ENCODE results near the gene SCAF1. TPM values are rescaled to one million over a fixed set of nuclear protein-coding genes. Genes with fewer than 3 reads are reported as not detected.
A peak's percentile ranks its signal among the peaks of the same experiment; 100 is the strongest.

The SCAF1 gene
- total RNA-seq, 1 donor from 2014 or later = 19.5 TPM

DNA sequence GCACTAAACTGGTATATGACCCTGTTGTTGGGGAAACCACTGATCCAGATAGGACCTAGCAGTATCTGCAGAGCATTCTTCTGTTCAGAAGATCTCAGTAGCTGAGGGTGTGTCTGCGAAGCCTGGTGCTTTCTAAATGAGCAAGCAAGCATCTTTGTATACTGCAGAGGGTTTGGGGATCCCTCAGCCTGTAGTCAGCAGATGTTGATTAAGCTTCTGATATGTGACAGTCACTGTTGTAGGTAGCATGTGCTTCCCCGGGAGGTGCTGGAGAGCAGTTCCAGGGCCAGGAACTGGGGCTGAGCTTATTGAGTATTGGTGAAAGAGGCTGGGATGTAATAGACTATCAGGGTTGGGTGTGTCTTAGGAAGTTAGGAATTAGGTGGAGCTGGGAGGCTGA is 1.5 kb downstream of the SCAF1 start:
- no peak for DNase-seq

DNA sequence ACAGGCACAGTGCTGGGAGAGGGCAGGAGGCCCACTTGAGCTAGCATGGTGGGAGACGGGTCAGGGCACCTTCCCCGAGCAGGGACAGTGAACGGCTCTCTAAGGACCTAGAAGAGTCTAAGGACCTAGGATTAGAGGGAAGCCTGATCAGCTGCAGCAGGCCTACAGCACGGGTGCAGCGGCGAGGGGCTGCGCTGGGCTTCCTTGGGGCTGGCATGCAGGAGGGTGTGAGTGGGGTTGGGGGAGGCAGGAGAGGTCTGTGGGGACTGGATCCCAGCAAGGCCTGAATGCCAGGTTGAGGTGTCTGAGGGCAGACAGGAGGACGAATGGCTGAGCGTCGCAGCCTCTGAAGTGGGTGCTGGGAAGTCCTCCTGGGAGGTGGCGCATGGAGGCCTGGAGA is 3.6 kb downstream of the SCAF1 start:
- no peak for DNase-seq

DNA sequence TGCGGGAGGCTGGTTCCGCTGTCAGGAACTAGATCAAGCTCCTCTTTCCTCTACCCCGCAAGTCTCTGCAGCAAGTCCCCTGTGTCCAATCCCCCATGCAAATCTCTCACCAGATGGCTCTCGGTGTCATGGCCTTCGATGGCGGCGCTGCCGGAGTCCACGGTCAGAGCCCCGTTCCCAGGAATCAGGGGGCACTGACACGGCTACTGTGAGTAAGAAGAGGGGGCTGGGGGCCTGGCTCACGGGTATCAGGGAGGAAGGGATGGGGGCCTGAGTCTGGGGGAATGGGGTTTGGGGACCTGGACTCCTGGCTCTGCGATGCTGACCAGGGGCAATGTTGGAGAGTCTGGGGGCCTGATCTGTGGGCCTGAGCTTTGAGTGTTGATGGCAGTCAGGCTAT is 4.0 kb downstream of the SCAF1 start:
- no peak for DNase-seq

DNA sequence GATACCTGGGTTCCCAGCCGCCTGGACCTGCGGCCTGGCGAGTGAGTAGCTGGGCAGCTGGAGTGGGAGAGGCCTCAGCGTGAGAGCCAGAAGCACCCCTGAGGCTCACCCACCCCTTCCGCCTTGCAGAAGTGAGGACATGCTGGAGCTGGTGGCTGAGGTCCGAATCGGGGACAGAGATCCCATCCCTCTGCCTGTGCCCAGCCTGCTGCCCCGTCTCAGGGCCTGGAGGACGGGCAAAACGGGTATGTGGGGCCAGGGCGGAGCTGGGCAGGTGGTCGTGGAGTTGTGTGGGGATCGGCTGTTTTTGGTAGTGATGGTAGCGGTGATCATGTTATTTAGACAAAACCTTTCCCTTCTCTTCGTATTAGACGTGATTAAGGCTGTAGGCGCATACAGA is 4.6 kb downstream of the SCAF1 start:
- no peak for DNase-seq

DNA sequence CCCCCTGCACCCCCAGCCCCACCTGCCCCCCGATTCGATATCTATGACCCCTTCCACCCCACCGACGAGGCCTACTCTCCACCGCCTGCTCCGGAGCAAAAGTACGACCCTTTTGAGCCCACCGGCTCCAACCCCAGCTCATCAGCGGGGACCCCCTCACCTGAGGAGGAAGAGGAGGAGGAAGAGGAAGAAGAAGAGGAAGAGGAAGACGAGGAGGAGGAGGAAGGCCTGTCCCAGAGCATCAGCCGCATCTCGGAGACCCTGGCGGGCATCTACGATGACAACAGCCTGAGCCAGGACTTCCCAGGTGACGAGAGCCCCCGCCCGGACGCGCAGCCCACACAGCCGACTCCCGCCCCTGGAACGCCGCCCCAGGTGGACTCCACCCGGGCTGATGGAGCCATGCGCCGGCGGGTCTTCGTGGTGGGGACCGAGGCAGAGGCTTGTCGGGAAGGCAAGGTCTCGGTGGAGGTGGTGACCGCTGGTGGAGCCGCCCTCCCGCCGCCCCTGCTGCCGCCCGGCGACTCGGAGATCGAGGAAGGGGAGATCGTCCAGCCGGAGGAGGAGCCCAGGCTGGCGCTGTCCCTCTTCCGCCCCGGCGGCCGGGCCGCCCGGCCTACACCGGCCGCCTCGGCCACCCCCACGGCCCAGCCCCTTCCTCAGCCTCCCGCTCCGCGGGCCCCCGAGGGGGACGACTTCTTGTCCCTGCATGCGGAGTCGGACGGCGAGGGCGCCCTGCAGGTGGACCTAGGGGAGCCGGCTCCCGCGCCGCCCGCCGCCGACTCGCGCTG is 9.2 kb downstream of the SCAF1 start:
- DNase-seq = no peak

DNA sequence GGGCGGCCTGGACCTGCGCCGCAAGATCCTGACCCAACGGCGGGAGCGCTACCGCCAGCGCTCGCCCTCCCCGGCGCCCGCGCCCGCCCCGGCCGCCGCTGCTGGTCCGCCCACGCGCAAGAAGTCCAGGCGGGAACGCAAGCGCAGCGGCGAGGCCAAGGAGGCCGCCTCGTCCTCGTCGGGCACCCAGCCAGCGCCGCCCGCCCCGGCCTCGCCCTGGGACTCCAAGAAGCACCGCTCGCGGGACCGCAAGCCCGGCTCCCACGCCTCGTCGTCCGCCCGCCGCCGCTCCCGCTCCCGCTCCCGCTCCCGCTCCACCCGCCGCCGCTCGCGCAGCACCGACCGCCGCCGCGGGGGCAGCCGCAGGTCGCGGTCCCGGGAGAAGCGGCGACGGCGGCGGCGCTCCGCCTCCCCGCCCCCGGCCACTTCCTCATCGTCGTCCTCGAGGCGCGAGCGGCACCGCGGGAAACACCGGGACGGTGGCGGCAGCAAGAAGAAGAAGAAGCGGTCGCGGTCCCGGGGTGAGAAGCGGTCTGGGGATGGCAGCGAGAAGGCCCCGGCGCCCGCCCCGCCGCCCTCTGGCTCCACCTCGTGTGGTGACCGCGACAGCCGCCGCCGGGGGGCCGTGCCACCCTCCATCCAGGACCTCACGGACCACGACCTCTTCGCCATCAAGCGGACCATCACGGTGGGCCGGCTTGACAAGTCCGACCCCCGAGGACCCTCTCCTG is 10.0 kb downstream of the SCAF1 start:
- DNase-seq = no peak

DNA sequence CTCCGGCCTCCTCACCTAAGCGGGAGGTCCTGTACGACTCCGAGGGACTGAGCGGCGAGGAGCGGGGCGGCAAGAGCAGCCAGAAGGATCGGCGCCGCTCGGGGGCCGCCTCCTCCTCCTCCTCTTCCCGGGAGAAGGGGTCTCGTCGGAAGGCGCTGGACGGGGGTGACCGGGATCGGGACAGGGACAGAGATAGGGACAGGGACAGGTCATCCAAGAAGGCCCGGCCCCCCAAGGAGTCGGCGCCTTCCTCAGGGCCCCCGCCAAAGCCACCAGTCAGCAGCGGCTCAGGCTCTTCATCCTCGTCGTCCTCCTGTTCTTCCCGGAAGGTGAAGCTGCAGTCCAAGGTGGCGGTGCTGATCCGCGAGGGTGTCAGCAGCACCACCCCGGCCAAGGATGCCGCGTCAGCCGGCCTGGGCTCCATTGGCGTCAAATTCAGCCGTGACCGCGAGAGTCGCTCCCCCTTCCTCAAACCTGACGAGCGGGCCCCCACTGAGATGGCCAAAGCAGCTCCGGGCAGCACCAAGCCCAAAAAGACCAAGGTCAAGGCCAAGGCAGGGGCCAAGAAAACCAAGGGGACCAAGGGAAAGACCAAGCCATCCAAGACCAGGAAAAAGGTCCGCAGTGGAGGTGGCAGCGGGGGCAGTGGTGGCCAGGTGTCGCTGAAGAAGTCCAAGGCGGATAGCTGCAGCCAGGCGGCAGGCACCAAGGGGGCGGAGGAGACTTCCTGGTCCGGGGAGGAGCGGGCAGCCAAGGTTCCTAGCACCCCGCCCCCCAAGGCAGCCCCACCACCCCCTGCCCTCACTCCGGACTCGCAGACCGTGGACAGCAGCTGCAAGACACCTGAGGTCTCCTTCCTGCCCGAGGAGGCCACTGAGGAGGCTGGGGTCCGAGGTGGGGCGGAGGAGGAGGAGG is 10.8 kb downstream of the SCAF1 start:
- no peak for DNase-seq

DNA sequence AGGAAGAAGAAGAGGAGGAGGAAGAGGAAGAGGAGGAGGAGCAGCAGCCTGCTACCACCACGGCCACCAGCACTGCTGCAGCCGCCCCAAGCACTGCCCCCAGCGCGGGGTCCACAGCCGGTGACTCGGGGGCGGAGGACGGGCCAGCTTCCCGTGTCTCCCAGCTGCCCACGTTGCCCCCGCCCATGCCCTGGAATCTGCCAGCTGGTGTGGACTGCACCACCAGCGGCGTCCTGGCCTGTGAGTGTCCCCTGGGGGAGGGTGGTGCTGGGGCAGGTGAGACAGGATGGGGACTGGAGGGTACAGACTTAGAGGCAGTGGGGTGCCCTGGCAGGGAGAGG is 11.4 kb downstream of the SCAF1 start:
- DNase-seq = no peak

DNA sequence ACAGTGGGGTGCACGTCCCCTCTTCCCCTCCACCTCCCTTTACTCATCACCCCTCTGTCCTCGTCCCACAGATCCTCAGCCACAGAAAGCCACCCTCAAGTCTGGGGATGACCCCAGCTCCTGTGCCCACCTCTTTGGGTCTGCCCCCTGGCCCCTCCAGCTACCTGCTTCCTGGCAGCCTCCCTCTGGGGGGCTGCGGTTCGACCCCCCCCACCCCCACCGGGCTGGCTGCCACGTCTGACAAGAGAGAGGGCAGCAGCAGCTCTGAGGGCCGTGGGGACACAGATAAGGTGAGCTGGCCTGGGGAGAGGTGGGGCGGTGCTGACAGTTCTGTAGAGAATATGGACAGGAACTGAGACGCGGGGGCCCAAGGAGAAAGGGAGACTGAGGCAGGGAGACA is 12.6 kb downstream of the SCAF1 start:
- no peak for DNase-seq

DNA sequence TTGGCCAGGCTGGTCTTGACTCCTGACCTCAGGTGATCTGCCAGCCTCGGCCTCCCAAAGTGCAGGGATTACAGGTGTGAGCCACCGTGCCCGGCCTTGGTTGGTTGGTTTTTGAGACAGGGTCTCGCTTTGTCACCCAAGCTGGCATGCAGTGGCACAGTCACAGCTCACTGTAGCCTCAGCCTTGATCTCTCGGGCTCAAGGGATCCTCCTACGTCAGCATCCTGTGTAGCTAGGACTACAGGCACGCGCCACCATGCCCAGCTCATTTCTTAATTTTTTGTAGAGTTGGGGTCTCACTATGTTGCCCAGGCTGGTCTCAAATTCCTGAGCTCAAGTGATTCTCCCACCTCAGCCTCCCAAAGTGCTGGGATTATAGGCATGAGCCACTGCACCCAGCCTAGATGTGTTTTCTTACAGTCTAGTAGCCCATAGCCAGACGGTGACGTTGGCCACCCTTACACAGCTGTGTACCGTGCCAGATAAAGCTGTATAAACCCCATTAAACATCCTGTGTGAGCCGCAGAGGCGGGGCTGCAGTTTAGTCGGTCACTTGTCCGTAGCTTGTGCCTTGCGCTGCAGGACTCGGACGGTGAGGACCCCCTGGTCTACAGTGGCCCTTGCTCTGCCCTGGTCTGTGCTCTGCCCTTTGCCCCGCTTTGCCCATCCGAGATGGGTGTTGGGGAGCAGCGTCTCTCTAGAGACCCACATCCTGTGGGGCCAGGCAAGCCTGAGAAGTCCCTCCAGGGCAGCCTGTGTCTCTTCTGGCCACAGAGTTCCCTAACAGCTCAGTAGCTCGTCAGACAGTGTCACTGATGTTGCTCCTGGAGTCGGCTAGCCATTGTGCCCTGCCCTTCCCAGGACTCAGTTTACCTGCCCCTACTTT is 13.8 kb downstream of the SCAF1 start:
- no peak for DNase-seq

DNA sequence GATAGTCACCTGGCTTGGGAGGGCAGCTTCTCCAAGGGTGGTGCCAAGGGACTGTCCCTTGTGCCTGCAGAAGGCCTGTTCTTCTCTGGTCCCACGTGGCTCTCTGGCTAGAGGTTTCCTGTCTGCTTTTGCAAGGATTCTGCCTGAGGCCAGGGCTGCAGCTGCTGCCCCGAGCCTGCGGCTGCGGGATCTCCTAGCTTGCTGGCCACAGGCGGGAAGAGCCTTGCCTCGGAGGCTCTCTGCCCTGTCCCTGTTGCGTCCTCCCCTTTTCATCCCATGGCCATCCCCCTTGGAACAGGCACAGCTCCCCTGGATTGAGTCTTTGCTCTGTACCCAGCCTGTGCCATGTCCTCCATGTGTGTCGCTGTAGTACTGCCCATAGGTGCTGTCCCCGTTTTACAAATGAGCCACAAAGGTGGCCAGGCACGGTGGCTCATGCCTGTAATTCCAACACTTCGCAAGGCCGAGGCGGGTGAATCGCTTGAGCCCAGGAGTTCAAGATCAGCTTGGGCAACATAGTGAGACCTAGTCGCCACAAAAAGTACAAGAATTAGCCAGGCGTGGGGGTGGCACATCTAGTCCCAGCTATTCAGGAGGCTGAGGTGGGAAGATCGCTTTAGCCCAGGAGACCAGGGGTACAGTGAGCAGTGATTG is 14.6 kb downstream of the SCAF1 start:
- no peak for DNase-seq

DNA sequence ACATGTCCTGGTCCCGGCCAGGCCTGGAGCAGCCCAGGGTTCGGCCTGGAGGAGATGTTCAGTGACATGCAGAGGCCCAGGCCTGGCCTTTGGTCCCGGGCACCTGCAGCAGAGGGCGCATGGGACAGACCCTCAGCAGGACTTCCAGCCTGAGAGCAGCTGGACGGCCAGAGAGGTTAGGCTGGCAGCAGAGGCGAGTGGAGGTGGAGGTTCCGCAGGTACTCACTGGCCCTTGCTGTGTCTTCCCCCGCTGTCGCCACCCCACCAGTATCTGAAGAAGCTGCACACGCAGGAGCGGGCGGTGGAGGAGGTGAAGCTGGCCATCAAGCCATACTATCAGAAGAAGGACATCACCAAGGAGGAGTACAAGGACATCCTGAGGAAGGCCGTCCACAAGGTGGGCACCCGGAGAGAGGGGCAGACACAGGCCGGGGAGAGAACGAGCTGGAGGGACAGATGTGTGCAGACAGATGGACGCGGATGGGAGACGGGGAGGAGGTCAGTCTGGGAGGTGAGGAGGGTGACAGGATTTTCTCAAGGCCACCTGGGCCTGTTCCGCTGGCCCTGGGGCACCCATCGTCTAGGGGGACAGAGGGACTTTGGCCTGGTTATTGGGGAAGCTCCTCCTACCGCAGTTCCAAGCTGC is 15.6 kb downstream of the SCAF1 start:
- DNase-seq = no peak

DNA sequence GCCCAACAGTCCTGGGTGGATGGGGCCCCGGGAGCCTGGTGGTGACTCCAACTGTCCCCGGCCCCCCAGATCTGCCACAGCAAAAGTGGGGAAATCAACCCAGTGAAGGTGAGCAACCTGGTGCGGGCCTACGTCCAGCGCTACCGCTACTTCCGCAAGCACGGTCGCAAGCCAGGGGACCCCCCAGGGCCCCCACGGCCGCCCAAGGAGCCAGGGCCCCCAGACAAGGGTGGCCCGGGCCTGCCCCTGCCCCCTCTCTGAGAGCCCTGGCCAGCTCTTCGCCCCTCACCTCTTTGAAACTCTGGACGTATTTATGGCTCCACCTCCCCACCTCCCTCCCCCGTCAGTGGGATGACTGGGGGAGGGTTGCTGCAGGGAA is 16.1 kb downstream of the SCAF1 start:
- no peak for DNase-seq

DNA sequence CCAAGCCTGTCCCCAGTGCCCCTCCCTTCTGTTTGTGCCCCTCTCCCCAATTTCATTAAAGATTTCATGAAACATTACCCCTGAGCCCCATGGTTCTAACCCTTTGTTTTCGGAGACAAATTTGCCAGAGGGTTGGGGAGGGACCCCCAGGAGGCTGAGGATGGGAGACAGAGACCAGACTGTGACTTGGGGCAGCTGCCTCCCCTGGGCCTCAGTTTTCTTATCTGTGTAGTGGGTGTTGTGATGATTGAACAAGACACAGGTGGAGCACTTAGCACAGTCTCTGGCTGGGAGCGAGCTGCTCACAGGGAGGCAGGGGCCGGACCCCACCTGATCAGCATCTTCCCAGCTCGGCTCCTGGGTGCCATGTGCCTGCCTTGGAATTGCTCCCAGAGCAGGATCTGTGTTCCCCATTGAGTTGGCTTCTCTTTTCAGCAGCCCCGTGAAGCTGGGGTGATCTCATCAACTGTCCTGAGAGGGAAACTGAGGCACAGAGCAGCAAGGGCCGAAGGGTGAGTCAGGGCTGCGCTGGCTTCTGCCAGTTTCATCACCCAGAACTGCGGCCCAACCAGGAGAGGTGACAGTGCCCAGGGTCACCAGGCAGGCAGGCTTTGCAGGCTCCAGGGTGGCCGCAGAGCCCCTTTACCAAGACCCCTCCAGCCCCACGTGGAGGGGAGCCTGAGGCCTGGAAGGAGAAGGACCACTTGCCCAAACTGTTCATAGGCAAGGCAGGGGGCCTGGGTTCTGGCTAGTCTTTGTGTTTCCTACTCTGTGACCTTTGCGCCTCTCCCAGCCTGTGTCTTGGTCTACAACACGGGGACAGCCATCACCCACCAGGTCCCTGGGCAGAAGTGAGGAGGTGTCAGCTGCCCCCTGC is 16.8 kb downstream of the SCAF1 start:
- DNase-seq = no peak

DNA sequence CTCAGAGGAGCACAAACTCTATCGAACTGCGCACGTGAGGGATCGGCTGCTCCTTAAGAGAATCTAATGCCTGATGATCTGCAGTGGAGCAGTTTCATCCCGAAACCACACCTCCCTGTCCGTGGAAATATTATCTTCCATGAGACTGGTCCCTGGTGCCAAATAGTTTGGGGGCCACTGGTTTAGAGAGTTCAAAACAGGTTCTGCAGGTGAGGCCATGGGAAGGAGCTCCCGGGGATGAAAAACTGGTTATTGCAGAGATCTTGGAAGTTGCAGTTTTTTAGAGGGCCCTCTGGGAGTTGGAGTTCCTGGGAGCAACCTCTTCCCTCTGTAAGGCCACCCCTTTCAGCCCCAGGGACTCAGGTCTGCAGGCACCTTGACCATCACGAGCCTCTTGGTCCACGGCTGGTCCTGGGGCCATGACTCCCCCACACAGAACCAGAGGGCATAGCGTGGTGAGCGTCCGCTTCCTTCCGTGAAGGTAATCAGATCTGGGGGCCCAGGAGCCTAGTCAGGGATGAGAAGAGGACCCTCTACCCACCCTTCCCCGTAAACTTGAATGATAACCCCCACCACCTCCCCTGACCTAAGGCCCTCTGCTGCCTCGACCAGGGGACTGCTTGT is 18.4 kb downstream of the SCAF1 start:
- DNase-seq = no peak

DNA sequence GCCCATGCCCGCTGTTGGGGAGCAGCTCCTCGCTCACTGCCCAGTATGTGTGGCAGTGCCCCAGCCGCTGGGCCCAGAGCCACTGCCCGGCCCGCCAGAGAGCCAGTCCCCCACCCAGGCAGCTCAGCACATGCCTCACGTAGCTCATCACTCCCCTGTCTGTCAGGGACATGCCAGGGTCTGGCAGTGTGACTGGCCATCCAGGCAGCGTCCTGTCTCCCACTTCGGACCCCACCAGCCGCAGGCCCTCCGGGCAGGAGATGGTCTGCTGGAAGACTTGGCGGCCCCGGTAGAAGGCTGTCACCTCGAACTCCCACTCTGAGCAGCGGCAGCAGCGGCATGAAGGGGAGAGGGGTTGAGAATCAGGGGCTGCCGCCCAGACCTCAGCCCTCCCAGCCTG is 20.0 kb downstream of the SCAF1 start:
- no peak for DNase-seq

DNA sequence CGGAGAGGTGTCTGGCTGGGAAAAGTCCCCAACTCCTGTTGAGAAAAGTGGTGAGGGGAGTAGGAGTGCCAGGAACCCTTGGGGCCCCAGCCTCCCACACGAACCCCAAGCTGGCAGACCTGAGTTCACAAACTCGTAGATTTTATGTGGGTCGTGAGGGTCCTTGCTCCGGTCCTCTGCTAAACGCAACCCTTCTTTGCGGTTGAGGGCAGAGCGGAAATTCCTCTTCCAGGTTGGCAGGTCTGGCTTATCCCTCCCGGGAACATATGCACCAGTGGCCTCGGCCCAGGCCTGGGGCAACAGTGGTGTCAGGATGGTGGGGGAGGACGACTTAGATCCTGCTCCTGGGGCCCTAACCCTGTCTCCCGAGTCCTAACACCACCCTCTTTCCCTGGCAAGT is 21.2 kb downstream of the SCAF1 start:
- DNase-seq = no peak

DNA sequence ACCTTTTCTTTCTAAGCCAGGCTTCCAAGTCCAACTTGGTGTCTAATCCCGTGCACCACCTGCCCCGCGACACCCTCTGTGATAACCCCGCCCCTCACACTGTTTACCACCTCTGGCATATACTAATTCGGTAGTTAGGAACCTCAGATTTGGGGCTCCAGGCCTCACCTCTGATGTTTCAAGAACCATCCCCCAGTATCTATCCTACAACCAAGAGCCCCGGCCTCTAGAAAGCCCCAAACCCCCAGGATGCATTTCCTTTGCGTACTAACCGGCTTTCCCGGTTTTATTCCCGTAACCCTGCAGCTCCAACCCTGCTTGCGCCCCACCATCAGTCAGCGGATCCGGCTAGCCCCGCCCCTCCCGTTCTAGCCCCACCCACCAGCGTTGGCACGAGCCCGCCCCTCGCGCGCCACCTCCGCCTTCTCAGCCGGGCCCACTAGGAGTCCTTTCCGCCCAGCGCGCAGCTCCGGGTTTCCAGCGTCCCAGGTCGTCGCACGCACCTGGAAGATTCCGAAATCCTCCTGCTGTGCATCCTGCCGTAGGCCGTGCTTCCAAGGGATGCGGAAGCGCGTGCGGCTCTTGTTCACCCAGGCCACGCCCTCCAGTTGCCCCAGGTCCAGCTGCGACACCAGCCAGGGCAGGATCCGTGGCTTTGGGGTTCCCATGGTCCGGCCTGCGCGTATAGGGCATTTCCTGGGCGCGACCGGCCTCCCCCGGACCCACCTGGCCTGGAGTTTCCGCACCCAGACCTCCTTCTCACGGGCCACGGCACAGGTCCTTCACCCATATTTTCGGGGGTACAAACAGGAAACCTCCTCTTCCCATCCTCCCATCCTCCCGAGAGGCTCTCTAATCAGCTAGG is 22.4 kb downstream of the SCAF1 start:
- DNase-seq = peak; percentile 90

DNA sequence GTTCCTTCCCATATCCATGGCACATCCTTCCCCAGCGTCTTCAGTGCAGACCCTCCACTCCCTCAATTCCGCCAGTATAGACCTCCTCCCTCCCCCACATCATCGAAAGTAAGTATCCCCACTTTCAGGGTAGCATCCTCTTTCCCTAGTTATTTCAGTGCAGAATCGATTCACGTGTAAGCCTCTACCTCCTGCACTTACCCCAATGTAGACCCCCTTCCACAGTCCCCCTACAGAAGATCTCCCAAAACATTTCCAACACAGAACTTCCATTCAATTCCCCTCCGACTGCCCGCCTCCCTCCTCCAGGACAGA is 23.0 kb downstream of the SCAF1 start:
- DNase-seq = no peak

All from tongue (tissue), 2 donors.